DOHH2 (cell line): Measurements from ENCODE around the gene CTRL.
"Not testable (repeated sequence)": the region's sequence is repeated elsewhere in the genome, so short reads cannot be mapped to it uniquely, and the experiment has no call there.

Experiments used
- H3F3A ChIP-seq: fragments of 200-600 bp; sonication (generic), shearing (Covaris generic); 2 replicates; pipeline ENCODE4 v1.6.0; 2016; ENCODE audit warnings: antibody characterized with exemption, mild to moderate bottlenecking; ENCODE audit not compliant: control insufficient read depth, insufficient read depth
- H3K27ac ChIP-seq: fragments of 200-600 bp; sonication (generic); 2 replicates; pipeline ENCODE4 v1.5.1; 2014; ENCODE audit warnings: low read depth, mild to moderate bottlenecking, low read length, moderate library complexity
- H3K27me3 ChIP-seq: fragments of 200-600 bp; sonication (generic); 2 replicates; pipeline ENCODE4 v1.6.1; 2014; ENCODE audit warnings: mild to moderate bottlenecking, low read length, mixed read lengths; ENCODE audit not compliant: control insufficient read depth
- H3K36me3 ChIP-seq: fragments of 200-600 bp; sonication (generic); 2 replicates; pipeline ENCODE4 v1.6.1; 2014; ENCODE audit warnings: mild to moderate bottlenecking, low read length, moderate library complexity, mixed read lengths; ENCODE audit not compliant: control insufficient read depth
- H3K4me1 ChIP-seq: fragments of 200-600 bp; sonication (generic); 2 replicates; pipeline ENCODE4 v1.6.1; 2014; ENCODE audit warnings: mild to moderate bottlenecking, low read length, mixed read lengths; ENCODE audit not compliant: control insufficient read depth
- H3K4me2 ChIP-seq: fragments of 200-600 bp; sonication (generic); 2 replicates; pipeline ENCODE4 v1.6.0; 2014; ENCODE audit warnings: mild to moderate bottlenecking, low read length, moderate library complexity
- H3K4me3 ChIP-seq: fragments of 200-600 bp; sonication (generic); 2 replicates; pipeline ENCODE4 v1.5.1; 2014; ENCODE audit warnings: mild to moderate bottlenecking, low read length, mixed read lengths
- H3K79me2 ChIP-seq: fragments of 200-600 bp; sonication (generic); 2 replicates; pipeline ENCODE4 v1.6.1; 2014; ENCODE audit warnings: mild to moderate bottlenecking, low read length, mixed read lengths; ENCODE audit not compliant: control insufficient read depth
- H3K9me2 ChIP-seq: fragments of 200-600 bp; sonication (generic); replicated peaks from 2 replicates; pipeline ENCODE4 v1.6.1; 2014; ENCODE audit warnings: mild to moderate bottlenecking, low read length, mixed read lengths; ENCODE audit not compliant: control insufficient read depth
- H3K9me3 ChIP-seq: fragments of 200-600 bp; sonication (generic); 2 replicates; pipeline ENCODE4 v1.6.1; 2014; ENCODE audit warnings: antibody characterized with exemption, low read length, mixed read lengths; ENCODE audit not compliant: control insufficient read depth, insufficient read depth
- H4K20me1 ChIP-seq: fragments of 200-600 bp; sonication (generic); 2 replicates; pipeline ENCODE4 v1.6.0; 2014; ENCODE audit warnings: low read depth, mild to moderate bottlenecking, antibody characterized with exemption, low read length, moderate library complexity; ENCODE audit not compliant: control insufficient read depth, insufficient read depth
- CTCF ChIP-seq: fragments of 200-600 bp; sonication (generic); IDR thresholded peaks from one replicate; pipeline ENCODE4 v1.5.1; 2014; ENCODE audit warnings: antibody characterized with exemption, mild to moderate bottlenecking, low read depth, low read length; ENCODE audit not compliant: poor library complexity, severe bottlenecking
- EZH2phosphoT487 ChIP-seq: fragments of 200-600 bp; sonication (generic); IDR thresholded peaks from 2 replicates; pipeline ENCODE4 v1.6.1; 2017; ENCODE audit warnings: borderline replicate concordance, mild to moderate bottlenecking, antibody characterized with exemption, low read length, moderate library complexity, mixed read lengths

Gene CTRL

GRCh38 chr16:67977005-67977404, 45.3 kb upstream of the CTRL start:
- no peaks in the 10 kb centered on the region for H3K79me2 ChIP-seq
- TF ChIP-seq CTCF (no peak), EZH2phosphoT487 (no peak)
- H3K9me2 ChIP-seq: no peaks in the 10 kb centered on the region
- H3K27me3 ChIP-seq: peaks cover 26% of the 10 kb centered on the region
- peaks cover 12% of the 10 kb centered on the region for H3K4me1 ChIP-seq
- H3K9me3 ChIP-seq: no peaks in the 10 kb centered on the region
- H3F3A ChIP-seq: no peaks in the 10 kb centered on the region
- no peak overlapping the region for H3K4me2 ChIP-seq
- no peak overlapping the region for H3K27ac ChIP-seq
- H3K4me3 ChIP-seq: no peak overlapping the region
- no peaks in the 10 kb centered on the region for H4K20me1 ChIP-seq
- no peaks in the 10 kb centered on the region for H3K36me3 ChIP-seq

DNA sequence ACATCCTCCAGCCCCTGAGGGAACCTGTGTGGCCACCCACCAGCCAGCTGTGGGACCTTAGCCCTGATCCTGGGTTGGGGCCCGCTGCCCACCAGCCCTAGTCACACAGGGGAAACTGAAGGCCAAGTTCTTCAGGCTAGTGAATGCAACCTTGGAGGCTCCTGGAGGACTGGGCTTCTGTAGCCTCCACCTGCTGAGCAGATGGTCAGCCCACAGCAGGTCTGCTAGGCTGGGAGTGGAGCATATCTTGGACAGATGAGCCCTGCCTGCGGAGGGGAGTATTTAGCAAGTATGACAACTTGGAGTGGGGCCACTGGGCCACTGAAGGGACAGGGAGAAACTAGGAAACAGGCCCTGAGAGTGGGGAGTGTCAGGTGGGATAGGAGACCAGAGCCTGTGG, 44.5 kb upstream of the CTRL start:
- Histone ChIP-seq H3F3A (no peaks in the 10 kb centered on the region), H3K4me1 (peaks cover 12% of the 10 kb centered on the region), H3K4me2 (no peak overlapping the region), H3K27me3 (peaks cover 26% of the 10 kb centered on the region), H3K36me3 (no peaks in the 10 kb centered on the region), H4K20me1 (no peaks in the 10 kb centered on the region), H3K9me3 (no peaks in the 10 kb centered on the region), H3K4me3 (no peak overlapping the region), H3K79me2 (no peaks in the 10 kb centered on the region), H3K9me2 (no peaks in the 10 kb centered on the region), H3K27ac (no peak overlapping the region)
- TF ChIP-seq CTCF: no peak
- TF ChIP-seq EZH2phosphoT487: no peak

DNA sequence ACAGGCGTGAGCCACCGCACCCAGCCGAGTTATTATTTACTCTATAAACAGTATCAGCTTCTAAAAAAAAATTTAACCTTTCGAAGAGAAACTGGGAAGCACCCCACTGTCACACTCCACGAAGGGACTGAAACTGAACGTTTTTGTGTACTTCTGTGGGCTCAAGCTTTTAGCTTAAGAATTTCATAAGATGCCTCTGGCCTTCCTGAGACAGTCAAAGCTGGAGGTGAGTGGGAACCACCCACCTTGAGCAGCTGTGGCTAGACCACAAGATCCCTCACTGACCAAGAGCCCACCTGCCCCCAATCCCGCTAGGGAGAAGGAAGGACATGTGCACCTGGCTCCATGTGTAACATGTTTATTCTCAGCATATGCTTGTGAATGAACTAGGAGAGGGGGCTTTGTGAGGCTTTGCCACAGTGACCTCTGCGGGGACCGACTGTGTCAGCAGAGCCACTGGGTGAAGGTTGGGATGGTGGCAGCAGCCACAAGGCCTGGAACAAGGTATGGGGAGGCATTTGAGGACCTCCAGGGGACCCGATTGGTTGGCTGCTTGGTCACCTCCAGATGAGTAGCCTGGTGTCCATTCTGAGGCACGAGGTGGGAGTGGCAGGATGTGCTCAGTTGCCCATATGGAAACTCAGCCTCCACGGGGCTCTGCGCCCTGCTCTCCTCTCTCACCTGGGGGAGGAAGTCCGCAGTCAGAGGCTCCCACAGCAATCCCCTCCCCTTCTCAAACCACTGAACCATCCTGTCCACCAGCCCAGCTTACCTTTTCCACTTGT, 43.9 kb upstream of the CTRL start:
- H3K27me3 ChIP-seq: peaks cover 26% of the 10 kb centered on the region
- no peak overlapping the region for H3K4me3 ChIP-seq
- no peaks in the 10 kb centered on the region for H3K36me3 ChIP-seq
- H3F3A ChIP-seq: no peaks in the 10 kb centered on the region
- H3K4me2 ChIP-seq: no peak overlapping the region
- no peaks in the 10 kb centered on the region for H4K20me1 ChIP-seq
- no peaks in the 10 kb centered on the region for H3K9me2 ChIP-seq
- H3K27ac ChIP-seq: no peak overlapping the region
- H3K4me1 ChIP-seq: peaks cover 12% of the 10 kb centered on the region
- TF ChIP-seq CTCF: no peak
- no peak for TF ChIP-seq EZH2phosphoT487
- no peaks in the 10 kb centered on the region for H3K9me3 ChIP-seq
- no peaks in the 10 kb centered on the region for H3K79me2 ChIP-seq

DNA sequence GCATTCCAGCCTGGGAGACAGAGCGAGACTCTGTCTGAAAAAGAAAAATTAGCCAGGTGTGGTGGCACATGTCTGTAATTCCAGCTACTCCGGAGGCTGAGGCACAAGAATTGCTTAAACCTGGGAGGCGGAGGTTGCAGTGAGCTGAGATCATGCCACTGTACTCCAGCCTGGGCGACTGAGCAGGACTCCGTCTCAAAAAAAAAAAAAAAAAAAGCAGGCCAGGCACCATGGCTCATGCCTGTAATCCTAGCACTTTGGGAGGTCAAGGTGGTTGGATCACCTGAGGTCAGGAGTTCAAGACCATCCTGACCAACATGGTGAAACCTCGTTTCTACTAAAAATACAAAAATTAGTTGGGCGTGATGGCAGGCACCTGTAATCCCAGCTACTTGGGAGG, 40.6 kb upstream of the CTRL start:
- H3K4me2 ChIP-seq, H4K20me1 ChIP-seq, H3K36me3 ChIP-seq, H3K9me2 ChIP-seq, H3K4me3 ChIP-seq, H3K27ac ChIP-seq, H3K79me2 ChIP-seq, H3K9me3 ChIP-seq, H3F3A ChIP-seq: not testable (repeated sequence)
- Histone ChIP-seq H3K4me1 (peaks cover 30% of the 10 kb centered on the region), H3K27me3 (peaks cover 24% of the 10 kb centered on the region)
